GM12878 (cell line): ENCODE data around the gene ARHGAP5. TPM values are rescaled to one million over a fixed set of nuclear protein-coding genes. Genes with fewer than 3 reads are reported as not detected.
A peak's percentile ranks its signal among the peaks of the same experiment; 100 is the strongest.

ENCODE experiments used
- ATF7 ChIP-seq: fragments of 450-650 bp; IDR thresholded peaks from 2 replicates; pipeline ENCODE4 v1.6.1; 2016; ENCODE audit warnings: low read depth, mild to moderate bottlenecking
- BACH1 ChIP-seq: fragments of 450-650 bp; IDR thresholded peaks from 2 replicates; pipeline ENCODE4 v1.6.1; 2017; ENCODE audit warnings: mild to moderate bottlenecking, borderline replicate concordance
- CEBPB ChIP-seq, 2 experiments: fragments of 150-350 bp in 1 of 2; IDR thresholded peaks; 2 replicates each; pipeline ENCODE4 v1.6.1; 2012 to 2014; ENCODE audit warnings: low read depth in 2 of 2, low read length in 2 of 2, borderline replicate concordance in 1 of 2, inconsistent platforms in 1 of 2
- CHD2 ChIP-seq: IDR thresholded peaks from 2 replicates; pipeline ENCODE4 v1.6.1; 2011; ENCODE audit warnings: low read depth, low read length, improper control_type of control experiment, borderline replicate concordance
- CREM ChIP-seq: IDR thresholded peaks from 2 replicates; pipeline ENCODE4 v1.6.1; 2014; ENCODE audit warnings: antibody characterized with exemption, low read depth
- EED ChIP-seq: sonication (generic); IDR thresholded peaks from 2 replicates; pipeline ENCODE4 v1.6.1; 2016; ENCODE audit warnings: antibody characterized with exemption, low read depth
- GATAD2B ChIP-seq: fragments of 450-650 bp; conservative IDR thresholded peaks from 2 replicates; pipeline ENCODE4 v1.6.1; 2017; ENCODE audit warnings: low read depth, mild to moderate bottlenecking, moderate library complexity
- IKZF1 ChIP-seq: fragments of 450-650 bp; conservative IDR thresholded peaks from 2 replicates; pipeline ENCODE4 v1.6.1; 2017; ENCODE audit warnings: antibody characterized with exemption, mild to moderate bottlenecking
- JUND ChIP-seq: IDR thresholded peaks from 2 replicates; pipeline ENCODE4 v1.6.1; 2012; ENCODE audit warnings: low read depth, mild to moderate bottlenecking, low read length, improper control_type of control experiment, moderate library complexity
- MTA2 ChIP-seq: fragments of 450-650 bp; IDR thresholded peaks from 2 replicates; pipeline ENCODE4 v1.6.1; 2016; ENCODE audit warnings: low read depth, mild to moderate bottlenecking, moderate library complexity
- PAX5 ChIP-seq: IDR thresholded peaks from 2 replicates; pipeline ENCODE4 v1.6.1; 2011; ENCODE audit warnings: low read depth, low read length, borderline replicate concordance
- PBX3 ChIP-seq: IDR thresholded peaks from 2 replicates; pipeline ENCODE4 v1.6.1; 2011; ENCODE audit warnings: mild to moderate bottlenecking, low read depth, low read length, moderate library complexity; ENCODE audit not compliant: insufficient replicate concordance
- PKNOX1 ChIP-seq: fragments of 450-650 bp; IDR thresholded peaks from 2 replicates; pipeline ENCODE4 v1.6.1; 2016; ENCODE audit warnings: mild to moderate bottlenecking
- POLR2AphosphoS5 ChIP-seq: IDR thresholded peaks from 2 replicates; pipeline ENCODE4 v1.6.1; 2011; ENCODE audit warnings: mild to moderate bottlenecking, low read length, inconsistent platforms
- REST ChIP-seq: IDR thresholded peaks from 2 replicates; pipeline ENCODE4 v1.6.1; 2012; ENCODE audit warnings: mild to moderate bottlenecking, low read depth, low read length
- RUNX3 ChIP-seq: IDR thresholded peaks from 2 replicates; pipeline ENCODE4 v1.6.1; 2012; ENCODE audit warnings: low read length, inconsistent platforms
- TBL1XR1 ChIP-seq: IDR thresholded peaks from 2 replicates; pipeline ENCODE4 v1.6.1; 2012; ENCODE audit warnings: low read depth, low read length, improper control_type of control experiment
- TCF7 ChIP-seq: IDR thresholded peaks from 2 replicates; pipeline ENCODE4 v1.6.1; 2014; ENCODE audit warnings: antibody characterized with exemption, borderline replicate concordance
- YY1 ChIP-seq: IDR thresholded peaks from 2 replicates; pipeline ENCODE4 v1.6.1; 2011; ENCODE audit warnings: low read depth, mild to moderate bottlenecking, low read length
- ZNF207 ChIP-seq: fragments of 450-650 bp; IDR thresholded peaks from 2 replicates; pipeline ENCODE4 v1.6.1; 2014; ENCODE audit warnings: antibody characterized with exemption, mild to moderate bottlenecking, borderline replicate concordance
- ZNF24 ChIP-seq: fragments of 450-650 bp; IDR thresholded peaks from 2 replicates; pipeline ENCODE4 v1.6.1; 2017; ENCODE audit warnings: antibody characterized with exemption, mild to moderate bottlenecking
- polyA plus RNA-seq, 11 experiments: library from polyadenylated mRNA; depleted of rRNA in 4 of 11; unstranded in 6 of 11; stranded (reverse) in 5 of 11; fragments of >200 nt; fragmentation: Nextera tagmentation in 4 of 11; fragmentation: Illumina TruSeq in 1 of 11; extraction: Ambion mirVana in 4 of 11; extraction: Trizol in 1 of 11; gene quantifications; 1 replicate in 1 of 11; 2 replicates in 10 of 11; pipeline versions ENCODE4 v1.2.1 to v1.2.3, GENCODE V29; 2011 to 2016; ENCODE audit warnings: inconsistent platforms in 2 of 11, missing spikeins in 2 of 11, low read depth in 1 of 11
- total RNA-seq, 4 experiments: library from RNA; depleted of rRNA in 3 of 4; stranded (reverse); fragments of >200 nt in 3 of 4; fragmentation: Illumina TruSeq in 1 of 4; extraction: Trizol in 1 of 4; gene quantifications; 2 replicates each; pipeline versions ENCODE4 v1.2.1 to v1.2.3, GENCODE V29; 2013 to 2021

ARHGAP5 gene
- total and polyA plus RNA-seq, 10 of the 15 experiments (the other 5 are each of a cell fraction or from before 2014, with no cell fraction given), result 0.91 to 19.6 (median 7.2) TPM

- peak; percentile 81 for TF ChIP-seq IKZF1
- no peak for TF ChIP-seq PBX3
- no peak for TF ChIP-seq RUNX3
- no peak for TF ChIP-seq JUND
- no peak for TF ChIP-seq ZNF24
- TF ChIP-seq CEBPB (IDR thresholded peaks at IDR 0.05; ENCODE audit: borderline replicate concordance in 1 of 2, low read depth in 2 of 2, low read length in 2 of 2), result no peak
- no peak for TF ChIP-seq POLR2AphosphoS5
- TF ChIP-seq CHD2, result no peak
- 0 out of 2 replicates have a peak, but pooled peaks have one; percentile 31 for TF ChIP-seq MTA2
- TF ChIP-seq TBL1XR1, result no peak
- no peak for TF ChIP-seq BACH1
- TF ChIP-seq REST, result no peak
- 0 out of 2 replicates have a peak, but pooled peaks have one; percentile 87 for TF ChIP-seq YY1
- TF ChIP-seq ZNF207, result no peak
- TF ChIP-seq PAX5, result no peak
- no peak for TF ChIP-seq CREM
- TF ChIP-seq EED, result no peak
- TF ChIP-seq TCF7, result no peak
- TF ChIP-seq ATF7, result peak; percentile 23; the same call in 1 of the 2 replicates
- peak; percentile 25; the same call in 1 of the 2 replicates for TF ChIP-seq GATAD2B
- TF ChIP-seq PKNOX1, result no peak
Observed at GRCh38 chr14:32076278-32077080, 625 bp upstream of the ARHGAP5 start (continued).
